Measurements from ENCODE around the gene CKB.
A peak's percentile ranks its signal among the peaks of the same experiment; 100 is the strongest.

Gene CKB

DNA sequence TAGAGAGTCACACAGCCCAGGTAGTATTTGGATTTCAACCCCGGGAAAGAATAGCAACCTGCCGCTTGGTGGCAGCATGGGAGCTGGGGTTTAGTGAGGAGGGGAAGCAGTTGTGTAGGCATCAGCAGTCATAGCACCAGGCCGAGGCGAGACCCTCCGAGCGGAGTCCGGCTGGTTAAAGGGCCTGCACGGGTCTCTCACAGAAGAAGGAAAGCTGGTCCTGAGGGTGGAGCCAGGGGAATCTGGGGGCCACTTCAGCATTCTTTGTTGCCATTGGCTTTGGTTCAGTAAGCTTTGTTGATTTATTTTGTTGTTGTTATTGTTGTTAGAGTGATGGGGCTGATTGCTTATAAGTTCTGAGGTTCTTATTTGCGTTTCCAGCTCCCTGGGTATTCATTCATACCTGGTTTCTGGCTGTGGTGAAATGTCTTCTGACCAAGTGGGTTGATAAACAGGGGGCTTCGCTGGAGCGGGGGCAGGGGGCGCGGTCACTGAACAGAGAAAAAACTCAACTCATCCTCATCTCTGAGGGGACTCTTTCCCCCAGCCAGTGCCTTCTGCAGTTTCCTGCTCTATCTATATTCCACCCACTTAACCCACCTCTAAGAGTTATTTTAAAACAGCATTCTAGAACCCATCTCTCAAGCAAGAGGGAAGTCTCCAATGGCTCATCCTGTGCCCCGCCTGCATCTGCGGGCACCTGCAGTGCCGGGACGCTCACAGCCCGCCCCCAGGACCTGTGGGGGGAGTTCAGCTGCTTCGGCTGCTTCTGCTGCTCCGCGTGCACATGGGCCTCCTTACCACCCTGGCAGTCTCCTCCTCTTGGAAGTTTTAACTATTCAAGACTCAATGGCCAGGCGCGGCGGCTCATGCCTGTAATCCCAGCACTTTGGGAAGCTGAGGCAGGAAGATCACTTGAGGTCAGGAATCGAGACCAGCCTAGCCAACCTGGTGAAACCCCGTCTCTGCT lies 11.6 kb downstream of the CKB start:
- no peak for DNase-seq

DNA sequence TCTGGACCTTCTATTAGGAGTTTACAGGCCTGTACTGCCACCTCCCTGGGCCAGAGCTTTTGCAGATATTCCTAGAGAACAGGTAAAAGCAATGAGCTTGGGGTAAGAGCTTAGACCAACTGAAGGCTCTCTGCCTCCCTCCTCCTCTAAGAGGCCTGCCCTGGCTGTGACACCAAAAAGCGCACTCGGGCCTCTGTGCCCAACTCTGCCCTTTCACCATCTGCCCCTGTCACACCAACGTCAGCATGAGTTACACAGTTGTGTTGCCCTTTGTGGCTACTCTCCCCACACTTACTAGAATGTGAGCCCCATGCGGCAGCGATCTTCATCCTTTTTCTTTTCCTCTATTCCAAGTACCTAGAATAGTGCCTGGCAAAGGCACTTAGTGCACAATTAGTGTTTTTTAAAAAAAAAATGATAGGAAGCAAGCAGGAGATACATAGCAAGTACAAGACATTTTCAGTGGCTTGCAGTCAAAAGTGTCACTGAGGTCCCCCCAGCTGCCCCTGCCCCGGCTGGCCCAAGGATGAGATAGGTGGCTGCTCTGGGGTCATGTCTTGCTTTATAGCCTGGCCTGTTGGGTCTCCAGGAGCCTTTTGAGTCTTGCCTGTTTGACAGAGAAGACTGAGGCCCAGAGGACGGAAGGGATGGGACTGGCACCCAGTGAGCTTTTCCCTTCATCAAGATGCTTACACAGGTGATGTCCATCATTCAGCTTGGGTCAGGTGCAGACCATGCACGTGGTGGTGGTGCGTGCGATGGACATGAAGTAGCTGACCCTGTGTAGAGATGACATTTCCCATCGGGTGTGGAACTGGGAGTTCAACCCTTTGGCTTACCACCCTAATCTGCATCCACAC lies 12.5 kb downstream of the CKB start:
- DNase-seq: no peak

DNA sequence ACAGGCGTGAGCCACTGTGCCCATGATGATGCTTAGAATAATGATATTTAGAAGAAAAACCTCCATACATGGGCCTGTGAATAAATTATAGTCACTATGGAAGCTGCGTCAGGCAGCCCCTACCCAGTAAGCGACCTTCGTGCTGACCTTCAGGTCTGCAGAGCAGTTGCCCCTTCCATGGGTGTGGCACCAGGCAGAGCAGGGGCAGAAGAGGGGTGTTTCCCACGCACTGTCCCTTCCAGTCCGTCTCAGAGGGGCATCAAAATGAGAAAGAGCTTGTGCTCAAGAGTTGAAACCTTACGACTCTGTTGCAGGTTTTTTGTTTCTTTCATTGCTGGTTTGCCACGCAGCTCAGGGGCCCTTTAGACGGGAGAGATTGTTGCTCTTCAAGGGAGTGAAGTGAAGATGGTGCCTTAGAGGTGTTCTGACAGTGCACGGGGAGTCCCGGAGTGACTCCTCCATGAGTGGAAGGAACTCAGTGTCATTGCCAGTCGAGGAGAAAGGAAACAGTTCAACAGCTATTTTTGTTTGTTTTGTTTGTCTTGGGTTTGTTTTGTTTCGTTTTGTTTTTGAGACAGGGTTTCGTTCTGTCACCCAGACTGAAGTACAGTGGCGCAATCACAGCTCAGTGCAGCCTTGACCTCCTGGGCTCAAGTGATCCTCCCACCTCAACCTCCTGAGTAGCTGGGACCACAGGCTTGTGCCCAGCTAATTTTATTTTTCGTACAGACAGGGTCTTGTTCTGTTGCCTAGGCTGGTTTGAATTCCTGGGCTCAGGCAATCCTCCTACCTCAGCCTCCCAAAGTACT lies 13.9 kb downstream of the CKB start:
- no peak for DNase-seq

DNA sequence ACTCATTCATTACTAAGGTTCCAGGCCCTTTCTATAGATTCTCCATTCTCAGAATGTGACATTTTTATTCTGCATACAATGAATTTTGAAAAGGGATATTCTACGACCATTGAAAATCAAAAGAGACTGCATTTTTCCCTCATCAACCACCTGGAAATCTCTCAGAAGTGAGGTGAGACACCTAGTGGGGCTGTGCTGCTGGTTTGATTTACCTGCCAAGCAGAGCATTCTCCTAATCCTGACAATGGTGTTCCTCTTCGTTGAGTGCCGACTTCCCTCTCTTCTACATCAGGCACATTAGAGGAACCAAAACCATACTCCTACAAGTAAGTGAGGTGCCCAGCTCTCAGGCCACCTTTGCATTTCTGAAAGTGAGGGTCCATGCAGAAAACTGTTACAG lies 14.9 kb downstream of the CKB start:
- no peak for DNase-seq

DNA sequence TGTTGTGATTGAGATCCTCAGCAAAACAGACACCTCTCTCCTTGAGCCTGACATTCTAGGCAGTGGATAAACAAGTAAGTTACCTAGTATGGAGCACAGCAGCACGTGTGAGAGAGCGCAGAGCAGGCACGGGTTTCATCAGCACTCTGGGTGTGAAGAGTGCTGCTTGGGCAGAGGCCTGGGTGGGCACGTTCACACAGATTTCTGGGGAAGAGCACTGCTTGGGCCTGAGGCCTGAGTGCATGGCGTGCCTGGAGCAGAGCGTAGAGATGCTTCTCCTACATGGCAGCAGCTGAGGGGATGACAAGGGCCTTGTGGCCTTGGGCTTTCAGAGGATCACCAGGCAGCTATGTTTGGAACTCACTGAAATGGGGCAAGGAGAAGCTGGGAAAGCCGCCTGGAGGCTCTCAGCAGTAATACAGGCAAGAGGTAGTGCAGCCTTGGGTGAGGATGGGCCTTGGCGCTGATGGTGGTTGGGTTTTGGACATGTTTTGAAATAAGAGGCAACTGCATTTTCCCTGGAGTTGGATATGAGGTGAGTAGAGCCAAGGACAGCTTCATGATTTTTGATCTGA lies 17.6 kb downstream of the CKB start:
- no peak for DNase-seq

DNA sequence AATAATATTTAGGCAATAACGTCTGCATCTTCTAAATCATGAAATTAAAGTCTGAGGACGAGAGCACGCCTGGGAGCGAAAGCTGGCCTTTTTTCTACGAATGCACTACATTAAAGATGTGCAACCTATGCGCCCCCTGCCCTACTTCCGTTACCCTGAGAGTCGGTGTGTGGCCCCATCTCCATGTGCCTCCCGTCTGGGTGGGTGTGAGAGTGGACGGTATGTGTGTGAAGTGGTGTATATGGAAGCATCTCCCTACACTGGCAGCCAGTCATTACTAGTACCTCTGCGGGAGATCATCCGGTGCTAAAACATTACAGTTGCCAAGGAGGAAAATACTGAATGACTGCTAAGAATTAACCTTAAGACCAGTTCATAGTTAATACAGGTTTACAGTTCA lies 19.3 kb downstream of the CKB start:
- no peak for DNase-seq

DNA sequence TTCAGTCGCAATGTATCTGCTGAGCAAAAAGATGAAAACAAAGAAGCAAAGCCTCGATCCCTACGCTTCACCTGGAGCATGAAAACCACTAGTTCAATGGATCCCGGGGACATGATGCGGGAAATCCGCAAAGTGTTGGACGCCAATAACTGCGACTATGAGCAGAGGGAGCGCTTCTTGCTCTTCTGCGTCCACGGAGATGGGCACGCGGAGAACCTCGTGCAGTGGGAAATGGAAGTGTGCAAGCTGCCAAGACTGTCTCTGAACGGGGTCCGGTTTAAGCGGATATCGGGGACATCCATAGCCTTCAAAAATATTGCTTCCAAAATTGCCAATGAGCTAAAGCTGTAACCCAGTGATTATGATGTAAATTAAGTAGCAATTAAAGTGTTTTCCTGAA lies 19.8 kb downstream of the CKB start:
- no peak for DNase-seq

DNA sequence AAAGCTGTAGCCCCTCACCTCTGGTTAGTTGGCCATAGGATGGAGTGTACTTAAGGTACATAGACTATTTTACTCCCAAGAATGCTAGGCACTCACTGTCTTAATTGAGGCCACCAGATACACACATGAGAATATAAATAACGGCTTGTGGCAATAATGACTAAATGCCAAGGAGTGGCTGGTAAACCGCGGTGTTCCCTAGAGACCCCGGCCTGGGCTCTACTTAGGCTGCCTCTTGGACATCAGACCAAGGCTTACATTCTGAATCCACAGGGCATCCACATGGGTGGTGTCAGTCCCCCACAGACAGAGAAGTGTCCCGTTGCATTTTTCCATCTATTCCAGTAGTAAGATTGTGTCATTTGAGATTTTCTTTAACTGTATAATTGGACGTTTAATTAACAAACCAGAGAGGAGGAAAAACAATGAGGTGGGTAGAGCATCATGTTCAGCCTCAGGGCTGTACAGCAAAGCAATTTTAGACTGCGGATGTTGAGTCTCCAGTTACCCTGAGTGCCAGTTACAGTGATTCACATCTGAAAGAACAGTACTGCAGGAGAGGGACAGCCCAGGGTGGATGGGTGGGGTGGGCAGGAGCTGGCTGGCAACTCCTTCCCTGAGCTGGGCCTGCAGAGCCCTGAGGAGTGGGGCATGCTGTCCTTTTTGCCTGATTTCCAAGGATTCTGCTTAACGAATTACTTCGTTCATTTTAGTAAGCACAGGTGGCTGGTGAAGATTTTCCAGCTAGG lies 20.5 kb downstream of the CKB start:
- no peak for DNase-seq

DNA sequence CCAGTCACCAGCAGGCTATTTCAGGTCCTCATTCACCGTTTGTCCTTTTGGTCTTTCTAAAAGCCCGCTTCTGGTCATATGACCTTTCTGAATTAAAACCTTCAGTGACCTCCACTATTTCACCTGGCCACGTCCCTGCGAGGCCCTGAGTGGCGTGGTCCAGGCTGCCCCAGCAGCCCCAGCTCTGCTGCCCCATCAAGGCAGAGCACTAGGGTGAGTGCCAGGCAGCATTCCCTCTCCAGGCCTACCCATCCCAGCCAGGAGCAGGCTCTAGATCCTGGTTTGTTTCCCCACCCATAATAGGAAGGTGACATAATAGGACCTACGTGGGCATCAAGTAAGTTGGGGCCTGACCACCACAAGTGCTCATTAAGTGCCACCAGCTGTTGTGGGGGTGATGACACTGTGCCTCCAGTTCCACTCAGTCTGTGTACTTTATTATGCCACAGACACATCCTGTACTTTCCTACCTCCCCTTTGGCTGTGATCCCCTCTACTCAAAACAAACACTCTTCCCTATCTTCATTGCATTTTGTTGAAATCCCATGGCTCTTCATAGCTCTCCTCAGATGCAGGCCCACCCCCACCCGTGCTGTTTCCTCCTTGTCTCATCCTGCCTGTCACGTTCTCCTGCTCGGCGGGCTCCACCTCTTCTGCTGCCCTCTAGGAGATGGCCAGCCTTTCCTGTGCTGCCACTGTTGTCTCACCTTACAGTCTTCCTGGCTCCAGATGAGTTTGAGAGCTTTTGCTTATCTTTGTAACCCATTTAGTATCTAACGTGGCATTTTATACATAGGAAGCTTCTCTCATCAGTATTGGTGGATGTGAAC lies 21.4 kb downstream of the CKB start:
- no peak for DNase-seq

DNA sequence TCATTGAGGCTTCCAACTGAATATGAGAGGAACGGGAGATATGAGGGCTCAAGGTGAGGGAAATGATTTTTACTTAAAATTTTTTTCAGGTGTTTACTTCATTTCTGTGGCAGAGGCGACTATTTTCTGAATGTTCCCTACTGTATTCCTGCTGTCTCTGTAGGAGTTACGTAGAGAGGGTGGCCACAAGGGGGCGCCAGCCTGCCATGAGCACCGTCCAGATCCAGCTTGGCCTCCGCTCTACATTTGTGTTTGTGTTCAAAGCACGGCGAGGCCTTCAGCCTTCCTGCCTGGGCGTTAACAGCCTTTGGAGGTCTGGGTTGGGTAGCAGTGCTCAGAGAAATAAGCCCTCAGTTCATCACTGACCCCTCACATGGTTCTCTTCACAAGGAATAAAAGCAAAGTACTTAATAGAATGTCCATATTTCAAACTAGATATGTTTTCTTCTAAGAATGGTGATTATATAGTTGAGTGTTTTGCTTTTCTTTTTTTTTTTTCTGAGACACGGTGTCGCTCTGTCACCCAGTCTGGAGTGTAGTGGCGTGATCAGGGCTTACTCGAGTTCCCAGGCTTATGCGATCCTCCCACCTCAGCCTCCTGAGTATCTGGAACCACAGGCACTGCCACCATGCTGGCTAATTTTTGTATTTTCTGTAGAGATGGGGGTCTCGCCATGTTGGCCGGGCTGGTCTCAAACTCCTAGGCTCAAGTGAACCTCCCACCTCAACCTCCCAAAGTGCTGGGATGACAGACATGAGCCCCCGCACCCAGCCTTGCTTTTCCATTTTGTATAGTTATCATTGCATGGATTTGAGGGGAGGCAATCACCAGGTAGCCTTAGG lies 22.3 kb downstream of the CKB start:
- DNase-seq: peak; percentile 77

DNA sequence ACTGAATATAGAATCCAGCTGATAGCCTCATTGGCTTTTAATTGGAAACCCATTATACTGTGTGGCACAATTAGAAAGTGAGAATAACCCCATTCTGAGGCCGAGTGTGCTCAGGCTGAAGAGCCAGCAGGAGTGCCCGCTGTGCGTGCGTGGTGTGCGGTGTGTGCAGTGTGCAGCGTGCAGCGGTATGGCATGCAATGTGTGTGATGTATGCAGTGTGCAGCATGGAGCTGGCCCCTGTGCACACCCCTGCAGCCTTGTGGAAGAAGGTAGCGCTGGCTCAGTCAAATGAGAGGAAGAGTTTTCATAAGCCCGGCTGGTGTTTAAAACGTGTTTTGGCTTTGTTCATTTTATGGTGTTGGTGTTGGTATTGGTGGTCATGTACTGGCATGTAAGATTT lies 22.9 kb downstream of the CKB start:
- no peak for DNase-seq

DNA sequence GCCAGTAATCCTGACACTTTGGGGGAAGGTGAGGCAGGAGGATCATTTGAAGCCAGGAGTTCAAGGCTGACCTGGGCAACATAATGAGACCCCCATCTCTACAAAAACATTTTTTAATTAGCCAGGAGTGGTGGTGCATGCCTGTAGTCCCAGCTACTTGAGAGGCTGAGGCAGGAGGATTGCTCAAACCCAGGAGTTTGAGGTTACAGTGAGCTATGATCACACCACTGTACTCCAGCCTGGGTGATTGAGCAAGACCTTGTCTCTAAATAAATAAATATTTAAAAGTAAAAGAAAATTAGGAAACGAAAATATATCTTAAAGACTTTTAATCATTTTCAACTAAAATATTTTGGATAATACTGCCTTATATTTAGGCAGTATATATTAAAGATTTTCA lies 25.9 kb downstream of the CKB start:
- no peak for DNase-seq

DNA sequence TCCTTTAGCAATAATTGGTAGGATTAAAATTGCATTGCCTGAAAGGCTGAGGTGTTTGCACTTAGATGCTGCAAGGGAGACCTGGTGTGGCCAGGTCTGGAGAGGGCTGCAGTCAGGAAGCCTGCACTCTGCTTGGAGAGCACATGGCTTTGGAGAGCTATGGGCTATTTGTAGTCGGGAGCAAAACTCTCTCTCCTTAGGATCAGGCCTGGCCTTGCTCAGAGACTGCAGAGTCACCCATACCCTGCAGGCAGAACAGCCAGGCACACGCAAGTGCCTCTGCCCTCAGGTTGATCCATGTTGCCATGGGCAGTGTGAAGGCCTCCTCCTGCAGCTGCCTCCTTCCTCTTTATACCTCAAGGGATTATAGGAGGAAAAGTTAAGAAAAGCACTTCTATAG lies 26.8 kb downstream of the CKB start:
- DNase-seq: no peak

DNA sequence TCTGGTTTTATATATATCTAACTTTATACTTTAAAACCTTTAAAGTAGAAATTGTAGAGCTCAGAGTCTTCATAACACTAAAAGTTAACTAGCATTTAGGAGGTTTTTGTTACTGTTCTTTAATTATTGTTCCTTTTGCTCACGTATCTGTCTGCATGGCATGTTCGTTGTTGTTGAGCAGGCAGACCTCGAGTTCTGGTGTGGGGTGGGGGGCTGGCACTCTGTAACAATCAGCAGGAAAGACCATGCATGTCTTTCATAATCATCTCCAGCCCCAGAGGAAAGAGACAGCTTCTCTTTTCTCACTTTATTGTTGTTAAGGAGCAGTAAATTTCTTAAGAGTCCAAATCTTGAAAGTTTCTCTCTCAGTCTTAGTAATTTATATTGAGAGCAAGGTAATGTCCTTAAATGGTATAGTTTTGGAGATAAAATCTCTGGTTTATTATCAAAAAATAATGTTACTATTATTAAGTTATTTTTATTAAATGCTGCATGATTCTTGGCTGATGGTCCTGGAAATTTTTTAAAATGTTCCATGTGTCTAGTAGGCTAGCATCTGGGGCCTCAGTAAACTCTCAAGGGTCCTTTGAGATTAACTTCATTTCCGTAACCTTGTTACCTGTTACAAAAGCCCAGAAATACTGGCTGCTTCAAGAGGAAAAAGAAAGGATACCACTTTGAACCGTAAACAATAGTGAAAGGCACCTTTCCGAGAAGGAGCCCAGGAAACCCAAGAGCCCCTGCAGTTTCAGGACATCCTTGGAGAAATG lies 30.3 kb downstream of the CKB start:
- DNase-seq: no peak

DNA sequence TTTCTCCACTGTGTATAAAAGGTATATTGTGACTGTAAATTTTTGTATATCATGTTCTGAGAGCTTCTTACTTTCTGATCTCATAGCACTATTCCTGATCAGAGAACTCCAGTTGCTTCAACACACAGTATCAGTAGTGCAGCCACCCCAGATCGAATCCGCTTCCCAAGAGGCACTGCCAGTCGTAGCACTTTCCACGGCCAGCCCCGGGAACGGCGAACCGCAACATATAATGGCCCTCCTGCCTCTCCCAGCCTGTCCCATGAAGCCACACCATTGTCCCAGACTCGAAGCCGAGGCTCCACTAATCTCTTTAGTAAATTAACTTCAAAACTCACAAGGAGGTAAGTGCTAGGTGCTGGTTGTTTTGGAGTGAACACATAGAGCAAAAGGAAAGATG lies 30.9 kb downstream of the CKB start:
- DNase-seq: no peak

DNA sequence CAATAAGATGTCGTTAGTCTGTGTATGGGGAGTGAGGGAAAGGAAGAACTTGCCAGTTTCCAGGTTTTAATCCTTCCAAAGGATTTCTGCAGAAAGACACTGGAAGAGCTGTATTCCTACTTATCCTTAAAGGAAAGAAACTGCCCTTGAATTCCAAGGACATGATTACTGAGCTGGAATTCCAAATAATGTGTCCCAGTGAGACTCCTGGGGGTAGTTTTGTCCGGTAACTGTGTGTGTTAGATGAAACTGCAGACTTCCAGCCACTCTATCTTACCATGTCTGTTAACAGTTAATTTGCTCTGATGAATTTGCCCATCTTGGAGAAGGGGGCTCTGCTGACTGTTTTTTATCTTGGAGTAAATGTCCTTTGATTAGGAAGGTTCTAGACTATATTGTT lies 33.0 kb downstream of the CKB start:
- no peak for DNase-seq

DNA sequence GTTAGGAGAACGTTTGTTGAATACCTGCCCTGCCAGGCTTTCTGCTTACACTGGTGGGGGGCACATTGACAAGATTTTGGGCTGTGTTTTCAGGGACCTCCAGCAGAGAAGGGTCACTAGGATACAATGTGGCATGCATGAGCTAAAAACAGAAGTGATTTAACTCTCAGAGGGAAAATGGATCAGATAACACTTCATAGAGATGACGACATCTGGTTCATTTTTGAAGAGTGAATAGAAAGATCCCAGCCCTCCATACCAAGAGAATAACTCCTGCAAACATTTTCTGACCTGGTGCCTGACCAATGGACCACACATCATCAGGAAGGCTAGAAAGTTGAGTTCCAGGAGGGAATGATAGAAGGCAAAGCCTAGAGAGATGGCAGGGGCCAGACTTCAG lies 33.7 kb downstream of the CKB start:
- DNase-seq: no peak

DNA sequence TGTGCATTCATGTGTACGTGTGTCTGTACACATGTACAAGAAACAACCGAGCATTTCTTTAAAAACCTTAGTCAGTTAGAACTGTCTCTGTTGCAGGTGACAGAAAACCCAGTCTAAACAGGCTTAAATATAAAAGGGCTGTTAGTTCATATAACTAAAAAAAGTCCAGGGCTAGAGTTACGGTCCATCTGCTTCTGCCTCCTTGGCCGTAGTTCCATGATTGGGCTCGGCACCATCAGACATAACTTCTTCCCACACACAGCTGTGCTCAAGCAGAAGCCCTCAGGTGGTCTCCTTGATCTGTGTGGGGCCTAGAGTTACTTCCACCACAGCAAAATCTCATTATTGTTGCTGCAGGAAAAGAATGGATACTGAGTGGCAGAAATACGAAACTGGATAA lies 34.6 kb downstream of the CKB start:
- DNase-seq: no peak

DNA sequence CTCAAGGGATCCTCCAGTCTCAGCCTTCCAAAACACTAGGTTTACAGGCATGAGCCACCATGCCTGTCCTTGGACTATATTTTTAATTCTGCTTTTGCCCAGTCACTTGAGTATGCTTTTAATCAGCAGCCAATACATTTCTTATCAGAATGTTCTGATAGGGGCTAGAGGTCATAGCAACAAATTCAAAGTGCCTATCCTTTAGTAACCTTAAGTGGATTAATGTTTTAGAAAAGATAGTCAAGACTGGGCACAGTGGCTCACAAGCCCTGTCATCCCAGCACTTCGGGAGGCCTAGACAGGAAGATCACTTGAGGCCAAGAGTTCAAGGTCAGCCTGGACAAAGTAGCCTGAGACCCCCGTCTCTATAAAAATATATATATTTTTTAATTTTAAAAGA lies 37.1 kb downstream of the CKB start:
- DNase-seq: no peak
